Aortic smooth muscle cell (primary cell): ENCODE data around the gene AGO1. TPM values are rescaled to one million over a fixed set of nuclear protein-coding genes. Genes with fewer than 3 reads are reported as not detected.

ENCODE experiments used
- total RNA-seq: library from RNA; depleted of rRNA; stranded (reverse); fragments of >200 nt; gene quantifications from 2 replicates; pipeline ENCODE4 v1.2.3, GENCODE V29; 2014

Gene AGO1
- total RNA-seq = 10.3 and 14.1 TPM in 2 replicates

DNA sequence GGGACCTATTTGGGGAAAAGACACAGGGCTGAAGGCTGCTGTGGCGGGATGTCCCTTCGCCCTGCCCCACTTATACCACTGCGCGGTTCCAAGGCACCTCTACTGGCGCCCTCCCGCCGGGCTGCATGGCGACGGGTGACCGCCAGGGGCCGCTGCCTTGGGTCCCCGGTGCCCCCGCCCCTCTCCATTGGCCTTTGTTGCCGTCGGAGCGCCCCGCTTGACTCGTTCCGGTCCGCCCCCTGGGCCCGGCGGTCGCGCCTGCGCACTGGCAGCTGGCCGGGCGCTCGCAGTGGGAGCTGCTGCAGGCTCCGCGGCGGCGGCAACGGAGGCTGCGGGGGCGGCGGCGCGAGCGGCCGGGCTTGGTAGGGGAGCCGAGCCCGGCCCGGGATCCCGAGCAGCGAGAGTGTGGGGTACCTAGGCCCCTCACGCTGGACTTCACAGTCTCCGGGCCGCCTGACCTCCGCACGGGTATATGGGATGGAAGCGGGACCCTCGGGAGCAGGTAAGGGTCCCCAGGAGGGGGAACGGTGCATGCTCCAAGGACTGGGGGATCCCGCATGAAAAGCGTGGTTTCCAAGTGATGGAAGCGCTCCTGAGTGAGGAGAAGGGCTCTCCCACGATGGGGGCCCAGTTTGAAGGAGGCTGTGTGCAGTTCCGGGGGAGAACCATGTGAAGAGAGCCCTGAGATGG lies at the start of gene AGO1:
Gene AGO1, plus strand, starts transcription at position 265 of the 690 bp plus-strand sequence. Its CDS starts 213 bp downstream, at position 478.

DNA sequence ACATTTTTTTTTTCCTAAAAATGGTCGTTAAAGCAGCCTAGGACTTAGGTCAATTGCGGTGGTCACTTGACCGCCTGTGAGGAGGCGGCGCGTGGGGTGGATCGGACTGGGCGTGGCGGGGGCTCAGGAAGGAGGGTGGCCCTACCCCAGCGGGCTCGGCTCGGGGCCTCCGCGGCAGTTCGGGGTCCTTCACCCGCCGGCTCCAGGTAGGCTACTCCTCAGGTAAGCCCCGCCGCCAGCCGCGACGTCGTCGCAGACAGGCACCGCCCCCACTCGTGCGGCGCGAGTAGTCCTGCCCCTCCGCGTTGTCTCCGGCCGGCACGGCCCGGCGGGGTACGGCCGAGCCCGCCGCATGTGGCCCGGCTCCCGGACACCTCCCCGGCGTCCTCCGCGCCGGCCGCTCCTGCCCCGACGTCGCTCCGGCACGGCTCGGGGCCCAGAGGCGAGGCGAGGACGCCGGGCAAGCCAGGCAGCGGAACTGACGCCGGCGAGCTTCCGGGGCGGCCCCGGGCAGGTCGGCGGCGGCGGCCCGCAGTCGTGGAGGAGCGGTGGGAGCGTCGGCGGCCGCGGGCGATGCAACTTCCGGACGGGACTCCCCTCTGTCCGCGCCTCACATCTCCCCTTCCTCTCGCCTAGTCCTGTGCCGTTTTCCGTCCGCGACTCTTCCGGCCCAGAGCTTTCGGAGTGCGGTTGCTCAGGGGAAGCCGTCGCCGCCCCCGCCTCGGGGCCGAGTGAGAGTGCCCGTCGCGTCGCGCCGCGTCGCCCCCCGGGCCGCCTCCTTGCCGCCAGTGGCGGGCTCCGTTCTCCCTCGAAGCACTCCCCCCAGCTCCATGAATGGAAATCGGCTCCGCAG lies 47.8 kb downstream of the AGO1 start, which contains the start of gene AGO3:
Gene AGO3, plus strand, starts transcription at position 513 of the 853 bp plus-strand sequence. Its CDS starts 322 bp downstream, at position 835.

Other genes with a start within 250 kb of the AGO1 start
- gene PSMB2, start 241.7 kb upstream of the AGO1 start, total RNA-seq = 18.5 and 20.6 TPM in 2 replicates
- 25.6 and 26.7 TPM in 2 replicates for gene C1orf216, start 164.3 kb upstream of the AGO1 start, total RNA-seq
- gene CLSPN, start 113.2 kb upstream of the AGO1 start, total RNA-seq = 12.0 and 23.1 TPM in 2 replicates
- gene AGO4, start 75.2 kb upstream of the AGO1 start, total RNA-seq = 18.0 and 18.4 TPM in 2 replicates
- 11.2 and 18.5 TPM in 2 replicates for gene AGO3, start 47.9 kb downstream of the AGO1 start, total RNA-seq
- gene TEKT2, start 200.9 kb downstream of the AGO1 start, total RNA-seq = under 0.01 TPM in 1 of 2 replicates, not detected in the other
- gene ADPRS, start 205.7 kb downstream of the AGO1 start, total RNA-seq = 22.5 and 25.8 TPM in 2 replicates
- gene COL8A2, start 242.0 kb downstream of the AGO1 start, total RNA-seq = 5.7 and 5.9 TPM in 2 replicates